GM21717 (cell line): ENCODE results near the gene NBEAL2.
"Not testable (repeated sequence)": the region's sequence is repeated elsewhere in the genome, so short reads cannot be mapped to it uniquely, and the experiment has no call there.

Experiments used
- ATAC-seq: cut with Tn5 transposase; IDR thresholded peaks from one replicate; pipeline ENCODE4 v1.9.1; 2021; ENCODE audit warnings: mild to moderate bottlenecking, moderate library complexity; ENCODE audit not compliant: unreplicated experiment

The NBEAL2 gene

GRCh38 chr3:47010910-47011309 lies 31.4 kb downstream of the NBEAL2 start:
- no peak for ATAC-seq

GRCh38 chr3:47011371-47011770 lies 31.9 kb downstream of the NBEAL2 start:
- ATAC-seq, result no peak

GRCh38 chr3:47012342-47013230 lies 33.1 kb downstream of the NBEAL2 start:
- ATAC-seq, result no peak

- no peak for ATAC-seq
Observed at GRCh38 chr3:47013231-47013630, 33.8 kb downstream of the NBEAL2 start.

GRCh38 chr3:47014036-47014435 lies 34.6 kb downstream of the NBEAL2 start:
- ATAC-seq, result no peak

- no peak for ATAC-seq
Observed at GRCh38 chr3:47015151-47015550, 35.7 kb downstream of the NBEAL2 start.

- no peak for ATAC-seq
Observed at GRCh38 chr3:47016086-47016933, 36.8 kb downstream of the NBEAL2 start.

- no peak for ATAC-seq
Observed at GRCh38 chr3:47016934-47017435, 37.5 kb downstream of the NBEAL2 start.

- no peak for ATAC-seq
Observed at GRCh38 chr3:47017504-47018268, 38.2 kb downstream of the NBEAL2 start.

- no peak for ATAC-seq
Observed at GRCh38 chr3:47018269-47018611, 38.8 kb downstream of the NBEAL2 start.

- ATAC-seq, result no peak
Observed at GRCh38 chr3:47019201-47019600, 39.7 kb downstream of the NBEAL2 start.

- no peak for ATAC-seq
Observed at GRCh38 chr3:47020311-47020710, 40.8 kb downstream of the NBEAL2 start.

- no peak for ATAC-seq
Observed at GRCh38 chr3:47022641-47023071, 43.2 kb downstream of the NBEAL2 start.

- no peak for ATAC-seq
Observed at GRCh38 chr3:47024932-47025331, 45.5 kb downstream of the NBEAL2 start.

GRCh38 chr3:47026432-47026831 lies 47.0 kb downstream of the NBEAL2 start:
- not testable (repeated sequence) for ATAC-seq

GRCh38 chr3:47028146-47028545 lies 48.7 kb downstream of the NBEAL2 start:
- no peak for ATAC-seq

GRCh38 chr3:47028667-47029066 lies 49.2 kb downstream of the NBEAL2 start:
- no peak for ATAC-seq

- not testable (repeated sequence) for ATAC-seq
Observed at GRCh38 chr3:47031041-47031440, 51.6 kb downstream of the NBEAL2 start.

GRCh38 chr3:47034868-47035489 lies 55.5 kb downstream of the NBEAL2 start:
- no peak for ATAC-seq

- no peak for ATAC-seq
Observed at GRCh38 chr3:47035645-47036044, 56.2 kb downstream of the NBEAL2 start.
